Measurements from ENCODE around the gene JMJD6. TPM values are rescaled to one million over a fixed set of nuclear protein-coding genes. Genes with fewer than 3 reads are reported as not detected.
"Not testable (repeated sequence)": the region's sequence is repeated elsewhere in the genome, so short reads cannot be mapped to it uniquely, and the experiment has no call there.

The JMJD6 gene
- total RNA-seq, 1 experiment from 2014 or later: 28.9 TPM

DNA sequence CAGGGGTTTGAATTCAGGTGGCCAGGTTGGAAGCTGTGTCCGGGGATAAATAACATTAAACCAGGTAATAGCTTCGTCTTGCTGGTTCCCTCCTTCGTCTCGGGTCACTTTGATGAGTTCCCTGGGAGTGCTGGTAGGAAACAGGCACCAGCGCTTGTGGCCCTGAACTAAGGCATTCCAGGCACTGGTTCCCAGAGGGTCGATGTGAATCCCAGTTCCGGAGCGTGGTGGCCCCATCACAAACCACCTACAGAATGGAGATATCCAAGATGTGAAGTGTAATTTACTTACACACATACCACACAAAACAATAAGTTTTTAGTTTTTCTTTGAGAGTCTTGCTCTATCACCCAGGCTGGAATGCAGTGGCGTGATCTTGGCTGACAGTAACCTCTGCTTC, 2.6 kb downstream of the JMJD6 start:
- H3K4ac ChIP-seq (ENCODE audit: low read depth, low read length): no peak overlapping the region
- no peak overlapping the region for H4K5ac ChIP-seq (ENCODE audit: insufficient read length, low read depth, low read length)
- H3K27ac Mint-ChIP-seq: no peak overlapping the region

DNA sequence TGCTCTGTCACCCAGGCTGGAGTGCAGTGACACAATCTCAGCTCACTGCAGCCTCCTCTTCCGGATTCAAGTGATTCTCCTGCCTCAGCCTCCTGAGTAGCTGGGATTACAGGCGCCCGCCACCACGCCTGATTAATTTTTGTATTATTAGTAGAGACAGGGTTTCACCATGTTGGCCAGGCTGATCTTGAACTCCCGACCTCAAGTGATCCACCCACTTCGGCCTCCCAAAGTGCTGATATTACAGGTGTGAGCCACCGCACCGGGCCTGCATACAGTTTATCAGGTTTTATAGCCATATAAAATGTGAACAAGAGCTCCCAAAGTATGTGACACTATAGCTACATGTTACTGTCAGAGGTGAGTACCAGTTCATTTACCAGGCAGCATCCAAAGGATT, 3.4 kb downstream of the JMJD6 start:
- peaks cover 10% of the 10 kb centered on the region for H3K79me1 ChIP-seq (ENCODE audit: insufficient read depth, low read depth, low read length, poor library complexity, severe bottlenecking)
- not testable (repeated sequence) for H4K91ac ChIP-seq (ENCODE audit: insufficient read length, low read depth, low read length); H3T11ph ChIP-seq (ENCODE audit: low read length); H3K56ac ChIP-seq (ENCODE audit: insufficient read length, low read depth, low read length); H2BK12ac ChIP-seq (ENCODE audit: insufficient read length, low read depth, low read length); H3K9me3 ChIP-seq (ENCODE audit: control insufficient read depth, low read depth, low read length); H2BK15ac ChIP-seq (ENCODE audit: low read depth, low read length); H2AK5ac ChIP-seq (ENCODE audit: insufficient read length, low read length); H4K8ac ChIP-seq (replicated peaks; ENCODE audit: insufficient read length, low read depth, low read length); H3K9ac ChIP-seq (ENCODE audit: extremely low read depth, insufficient read length, low read length); H3K27me3 Mint-ChIP-seq (ENCODE audit: low read depth); H3K23ac ChIP-seq (ENCODE audit: insufficient read length, low read depth, low read length); H3K4me1 ChIP-seq (ENCODE audit: insufficient read depth, low read length); H2BK120ac ChIP-seq (ENCODE audit: low read depth, low read length, poor library complexity, severe bottlenecking); H3K14ac ChIP-seq (ENCODE audit: insufficient read depth, low read length); H3K27me3 ChIP-seq (ENCODE audit: insufficient read depth, low read length); H3K4me2 ChIP-seq (ENCODE audit: insufficient read depth, insufficient read length, low read length); DNase-seq; H4K20me1 ChIP-seq (ENCODE audit: control insufficient read depth, insufficient read depth, insufficient read length); H3K27ac ChIP-seq (ENCODE audit: insufficient read length, low read depth, low read length); H4K5ac ChIP-seq (ENCODE audit: insufficient read length, low read depth, low read length); H2BK5ac ChIP-seq (ENCODE audit: insufficient read length, low read length); H3K4me3 Mint-ChIP-seq; H3K9me3 Mint-ChIP-seq; H2AFZ ChIP-seq (ENCODE audit: low read length); H2BK20ac ChIP-seq (ENCODE audit: low read depth, low read length, poor library complexity, severe bottlenecking); H3K79me2 ChIP-seq (ENCODE audit: insufficient read depth, low read length); H3K18ac ChIP-seq (ENCODE audit: insufficient read length, low read depth, low read length); H3K27ac Mint-ChIP-seq; H3K4ac ChIP-seq (ENCODE audit: low read depth, low read length)
- H3K23me2 ChIP-seq (ENCODE audit: insufficient read length, low read depth, low read length, poor library complexity, severe bottlenecking): peaks cover 13% of the 10 kb centered on the region
- H3K4me1 Mint-ChIP-seq: peaks cover 14% of the 10 kb centered on the region in 2 experiments
- no CpG with 5 or more reads among the region's 8 CpGs for WGBS (ENCODE audit: extremely low coverage, insufficient read length, low lambda C conversion rate)
- peaks cover 31 to 70% (median 66%) of the 10 kb centered on the region in 3 experiments; a peak in 6 of 7 replicates for H3K36me3 Mint-ChIP-seq (ENCODE audit: insufficient read depth in 1 of 3, low read depth in 3 of 3)

More for the DNA sequence above, 2.6 kb downstream of the JMJD6 start:
- Histone ChIP-seq H3K9me3 (ENCODE audit: control insufficient read depth, low read depth, low read length) (no peaks in the 10 kb centered on the region), H3K23me2 (ENCODE audit: insufficient read length, low read depth, low read length, poor library complexity, severe bottlenecking) (peaks cover 13% of the 10 kb centered on the region), H3K27me3 (ENCODE audit: insufficient read depth, low read length) (no peaks in the 10 kb centered on the region), H3K18ac (ENCODE audit: insufficient read length, low read depth, low read length) (no peak overlapping the region), H2BK20ac (ENCODE audit: low read depth, low read length, poor library complexity, severe bottlenecking) (no peak overlapping the region), H2AK5ac (ENCODE audit: insufficient read length, low read length) (no peak overlapping the region), H2AFZ (ENCODE audit: low read length) (no peak overlapping the region), H3K79me2 (ENCODE audit: insufficient read depth, low read length) (peaks cover 7% of the 10 kb centered on the region; the same call in 1 of the 2 replicates), H4K91ac (ENCODE audit: insufficient read length, low read depth, low read length) (no peak overlapping the region), H3K9ac (ENCODE audit: extremely low read depth, insufficient read length, low read length) (no peak overlapping the region), H2BK12ac (ENCODE audit: insufficient read length, low read depth, low read length) (no peak overlapping the region), H2BK15ac (ENCODE audit: low read depth, low read length) (no peak overlapping the region), H4K8ac (replicated peaks; ENCODE audit: insufficient read length, low read depth, low read length) (no peak overlapping the region), H3K4me1 (ENCODE audit: insufficient read depth, low read length) (no peaks in the 10 kb centered on the region), H3K56ac (ENCODE audit: insufficient read length, low read depth, low read length) (no peak overlapping the region), H3K79me1 (ENCODE audit: insufficient read depth, low read depth, low read length, poor library complexity, severe bottlenecking) (peaks cover 11% of the 10 kb centered on the region), H2BK120ac (ENCODE audit: low read depth, low read length, poor library complexity, severe bottlenecking) (no peak overlapping the region), H3T11ph (ENCODE audit: low read length) (no peak overlapping the region), H2BK5ac (ENCODE audit: insufficient read length, low read length) (no peak overlapping the region), H3K27ac (ENCODE audit: insufficient read length, low read depth, low read length) (no peak overlapping the region), H4K20me1 (ENCODE audit: control insufficient read depth, insufficient read depth, insufficient read length) (no peaks in the 10 kb centered on the region), H3K14ac (ENCODE audit: insufficient read depth, low read length) (no peak overlapping the region), H3K4me2 (ENCODE audit: insufficient read depth, insufficient read length, low read length) (no peak overlapping the region), H3K23ac (ENCODE audit: insufficient read length, low read depth, low read length) (no peak overlapping the region)
- TF ChIP-seq, protein P1, sequence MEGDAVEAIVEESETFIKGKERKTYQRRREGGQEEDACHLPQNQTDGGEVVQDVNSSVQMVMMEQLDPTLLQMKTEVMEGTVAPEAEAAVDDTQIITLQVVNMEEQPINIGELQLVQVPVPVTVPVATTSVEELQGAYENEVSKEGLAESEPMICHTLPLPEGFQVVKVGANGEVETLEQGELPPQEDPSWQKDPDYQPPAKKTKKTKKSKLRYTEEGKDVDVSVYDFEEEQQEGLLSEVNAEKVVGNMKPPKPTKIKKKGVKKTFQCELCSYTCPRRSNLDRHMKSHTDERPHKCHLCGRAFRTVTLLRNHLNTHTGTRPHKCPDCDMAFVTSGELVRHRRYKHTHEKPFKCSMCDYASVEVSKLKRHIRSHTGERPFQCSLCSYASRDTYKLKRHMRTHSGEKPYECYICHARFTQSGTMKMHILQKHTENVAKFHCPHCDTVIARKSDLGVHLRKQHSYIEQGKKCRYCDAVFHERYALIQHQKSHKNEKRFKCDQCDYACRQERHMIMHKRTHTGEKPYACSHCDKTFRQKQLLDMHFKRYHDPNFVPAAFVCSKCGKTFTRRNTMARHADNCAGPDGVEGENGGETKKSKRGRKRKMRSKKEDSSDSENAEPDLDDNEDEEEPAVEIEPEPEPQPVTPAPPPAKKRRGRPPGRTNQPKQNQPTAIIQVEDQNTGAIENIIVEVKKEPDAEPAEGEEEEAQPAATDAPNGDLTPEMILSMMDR (conservative IDR thresholded peaks at IDR 0.05): no peak
- no CpG with 5 or more reads among the region's 9 CpGs for WGBS (ENCODE audit: extremely low coverage, insufficient read length, low lambda C conversion rate)
- no peaks in the 10 kb centered on the region for H3K27me3 Mint-ChIP-seq (ENCODE audit: low read depth)
- no peak for DNase-seq
- no peak overlapping the region; a peak in 1 of 5 replicates for H3K4me3 Mint-ChIP-seq
- H3K36me3 Mint-ChIP-seq (ENCODE audit: insufficient read depth in 1 of 3, low read depth in 3 of 3): peaks cover 24 to 62% (median 58%) of the 10 kb centered on the region in 3 experiments; a peak in 6 of 7 replicates
- no peaks in the 10 kb centered on the region for H3K9me3 Mint-ChIP-seq
- H3K4me1 Mint-ChIP-seq: peaks cover 14 to 15% of the 10 kb centered on the region in 2 experiments

Measured in H9 (cell line).